AG04450 (cell line): ENCODE results near the gene CABYR. TPM values are rescaled to one million over a fixed set of nuclear protein-coding genes. Genes with fewer than 3 reads are reported as not detected.

Experiments
- CTCF ChIA-PET: fragments of 300-600, 350-600 bp; formaldehyde crosslinking; extraction: SDS; loops from one replicate; lab custom pipeline; 2022; ENCODE audit warnings: antibody characterized with exemption, inconsistent platforms; lab: Charles Lee
- POLR2A ChIA-PET: fragments of 350-600 bp; formaldehyde crosslinking; extraction: SDS; loops from one replicate; lab custom pipeline; 2021; ENCODE audit warnings: antibody characterized with exemption, inconsistent platforms; lab: Yijun Ruan, JAX
- DNase-seq: peaks from one replicate; pipeline ENCODE4 v3.0.0-alpha.2; 2011; ENCODE audit warnings: low read depth, low spot score
- H3K27ac ChIP-seq: one replicate; pipeline ENCODE4 v1.5.1; 2012; ENCODE audit warnings: low read depth, low read length, control low read depth
- H3K27me3 ChIP-seq: one replicate; pipeline ENCODE4 v1.6.0; 2012; ENCODE audit warnings: low read length; ENCODE audit not compliant: control insufficient read depth, insufficient read depth
- H3K4me3 ChIP-seq: 2 replicates; pipeline ENCODE4 v1.5.1; 2011; ENCODE audit warnings: mild to moderate bottlenecking, low read depth, low read length, control low read depth
- H3K9me3 ChIP-seq: 2 replicates; pipeline ENCODE4 v1.5.1; 2012; ENCODE audit warnings: low read length; ENCODE audit not compliant: control insufficient read depth, insufficient read depth
- CTCF ChIP-seq: IDR thresholded peaks from 2 replicates; pipeline ENCODE4 v1.5.1; 2011; ENCODE audit warnings: low read depth, low read length, control low read depth, inconsistent platforms
- polyA plus RNA-seq: library from polyadenylated mRNA; depleted of rRNA; stranded (reverse); fragments of >200 nt; gene quantifications from 2 replicates; pipeline ENCODE4 v1.2.3, GENCODE V29; 2011

CABYR gene
- polyA plus RNA-seq, 1 experiment: 11.8 TPM

GRCh38 chr18:24127735-24128134, 11.1 kb upstream of the CABYR start:
- POLR2A ChIA-PET: interaction anchor here (1.0 kb wide), 1 partner anchor 11 kb away, joined by 8 read pairs; the partner anchor contains the start of gene CABYR
- H3K4me3 ChIP-seq: no peak overlapping the region
- no peak overlapping the region for H3K27ac ChIP-seq
- CTCF ChIA-PET: no interaction called here
- no peaks in the 10 kb centered on the region for H3K27me3 ChIP-seq
- no peaks in the 10 kb centered on the region for H3K9me3 ChIP-seq
- no peak for TF ChIP-seq CTCF
- DNase-seq: no peak

- DNase-seq: no peak
- ChIA-PET CTCF (no interaction called here), POLR2A (interaction anchor here (1.0 kb wide), 1 partner anchor 10 kb away, joined by 4 read pairs; the partner anchor contains the start of gene CABYR)
- Histone ChIP-seq H3K4me3 (no peak overlapping the region), H3K27ac (no peak overlapping the region), H3K9me3 (no peaks in the 10 kb centered on the region), H3K27me3 (no peaks in the 10 kb centered on the region)
- no peak for TF ChIP-seq CTCF
Observed at GRCh38 chr18:24128700-24129099, 10.2 kb upstream of the CABYR start.

- Histone ChIP-seq H3K9me3 (no peaks in the 10 kb centered on the region), H3K4me3 (no peak overlapping the region), H3K27ac (no peak overlapping the region), H3K27me3 (no peaks in the 10 kb centered on the region)
- ChIA-PET CTCF (no interaction called here), POLR2A (no interaction called here)
- TF ChIP-seq CTCF: no peak
- no peak for DNase-seq
Observed at GRCh38 chr18:24130494-24130893, 8.4 kb upstream of the CABYR start.

- CTCF ChIA-PET: no interaction called here
- H3K27ac ChIP-seq: no peak overlapping the region
- DNase-seq: no peak
- POLR2A ChIA-PET: no interaction called here
- no peaks in the 10 kb centered on the region for H3K27me3 ChIP-seq
- H3K9me3 ChIP-seq: peaks cover 3% of the 10 kb centered on the region; the same call in 1 of the 2 replicates
- H3K4me3 ChIP-seq: no peak overlapping the region
- no peak for TF ChIP-seq CTCF
Observed at GRCh38 chr18:24136967-24137373, 1.9 kb upstream of the CABYR start.

GRCh38 chr18:24138409-24138788, 463 bp upstream of the CABYR start:
- ChIA-PET CTCF (interaction anchor here (0.6 to 1.3 kb wide), 5 partner anchors 12 to 349 kb away, joined by 3 to 6 read pairs (median 4); no protein-coding TSS in a partner anchor), POLR2A (interaction anchor here (0.6 to 1.8 kb wide), 30 partner anchors 10 to 1347 kb away, joined by 3 to 29 read pairs (median 4); partner anchors contain the start of genes OSBPL1A and TTC39C)
- no peak for DNase-seq
- Histone ChIP-seq H3K27ac (peak overlapping the region; percentile 57), H3K4me3 (peak overlapping the region; percentile 62), H3K27me3 (no peaks in the 10 kb centered on the region), H3K9me3 (peaks cover 3% of the 10 kb centered on the region; the same call in 1 of the 2 replicates)
- TF ChIP-seq CTCF: no peak
